Measurements from ENCODE around the gene PRDX3.
"Not testable (repeated sequence)": the region's sequence is repeated elsewhere in the genome, so short reads cannot be mapped to it uniquely, and the experiment has no call there.

The PRDX3 gene

DNA sequence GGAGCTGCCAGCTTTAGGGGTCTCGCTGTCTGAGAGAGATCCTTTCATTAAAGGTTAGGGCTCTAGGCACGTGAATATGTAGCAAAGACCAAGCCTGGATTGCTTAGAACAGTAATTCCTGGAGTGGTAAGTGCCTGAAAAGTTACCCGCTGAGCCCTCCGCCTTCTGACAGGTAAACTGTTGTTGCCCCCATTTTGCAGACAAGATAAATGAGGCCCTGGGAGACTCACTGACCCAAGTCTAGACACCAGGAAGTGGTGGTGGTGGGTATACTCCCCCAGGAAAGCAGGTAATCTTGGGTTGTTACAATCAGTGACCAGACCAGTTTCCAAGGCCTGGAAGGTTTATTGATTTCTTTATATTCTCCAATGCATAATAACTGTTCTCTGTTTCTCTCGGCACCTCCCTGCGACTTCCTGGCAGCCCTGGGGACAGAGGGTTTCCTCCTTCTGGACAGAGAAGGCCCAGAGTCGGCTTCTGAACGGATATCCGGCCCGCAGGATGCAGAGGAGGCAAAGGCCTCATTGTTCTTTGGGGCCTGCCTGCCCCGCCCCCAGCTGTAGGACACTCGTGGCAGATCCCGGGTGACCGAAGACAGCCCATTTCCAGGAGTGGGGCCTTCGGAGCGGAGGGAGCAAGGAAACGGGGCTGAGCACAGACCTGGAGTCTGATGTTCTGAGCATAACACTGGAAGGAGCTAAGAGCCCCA is 27.4 kb upstream of the PRDX3 start:
- peak; percentile 50 for DNase-seq

GRCh38 chr10:119203006-119203405 is 24.4 kb upstream of the PRDX3 start:
- DNase-seq: no peak

GRCh38 chr10:119201233-119201632 is 22.6 kb upstream of the PRDX3 start:
- no peak for DNase-seq

GRCh38 chr10:119199231-119199992 is 20.8 kb upstream of the PRDX3 start:
- DNase-seq: no peak

GRCh38 chr10:119198438-119198837 is 19.8 kb upstream of the PRDX3 start:
- peak; percentile 8 for DNase-seq

- DNase-seq: no peak
Measured at GRCh38 chr10:119197921-119198320, 19.3 kb upstream of the PRDX3 start.

GRCh38 chr10:119191881-119192280 is 13.3 kb upstream of the PRDX3 start:
- peak; percentile 6 for DNase-seq

DNA sequence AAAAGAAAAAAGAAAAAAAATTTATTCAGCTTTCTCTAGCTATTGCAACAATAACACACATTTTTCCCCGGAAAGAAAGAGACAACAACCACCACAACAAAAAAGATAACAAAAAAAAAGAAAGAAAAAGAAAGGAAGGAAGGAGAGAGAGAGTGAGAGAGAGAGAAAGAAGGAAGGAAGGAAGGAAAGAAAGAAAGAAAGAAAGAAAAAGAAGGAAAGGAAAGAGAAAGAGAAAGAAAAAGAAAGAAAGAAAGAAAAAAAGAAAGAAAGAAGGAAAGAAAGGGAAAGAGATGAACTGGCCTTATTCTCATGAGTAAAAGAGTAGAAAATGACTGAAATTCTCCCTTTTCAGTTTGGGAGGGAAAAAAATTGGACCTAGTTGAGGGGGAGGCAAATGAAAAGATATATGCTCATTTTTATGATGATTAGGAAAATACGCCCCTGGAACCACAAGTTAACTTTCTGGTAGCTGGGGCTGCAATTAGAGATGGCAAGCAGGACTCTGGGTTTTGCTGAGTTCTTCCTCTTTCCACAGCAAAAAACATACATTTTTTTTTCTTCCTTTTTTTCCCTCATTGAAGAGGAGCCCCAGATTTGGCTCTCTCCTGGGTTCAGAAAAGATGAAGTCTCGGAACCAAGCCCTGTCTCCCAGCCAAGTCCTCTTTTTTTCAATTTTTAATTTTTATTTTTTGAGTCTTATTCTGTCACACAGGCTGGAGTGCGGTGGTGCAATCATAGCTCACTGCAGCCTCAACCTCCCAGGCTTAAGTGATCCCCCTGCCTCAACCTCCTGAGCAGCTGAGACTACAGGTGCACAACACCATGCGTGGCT is 12.6 kb upstream of the PRDX3 start:
- no peak for DNase-seq

DNA sequence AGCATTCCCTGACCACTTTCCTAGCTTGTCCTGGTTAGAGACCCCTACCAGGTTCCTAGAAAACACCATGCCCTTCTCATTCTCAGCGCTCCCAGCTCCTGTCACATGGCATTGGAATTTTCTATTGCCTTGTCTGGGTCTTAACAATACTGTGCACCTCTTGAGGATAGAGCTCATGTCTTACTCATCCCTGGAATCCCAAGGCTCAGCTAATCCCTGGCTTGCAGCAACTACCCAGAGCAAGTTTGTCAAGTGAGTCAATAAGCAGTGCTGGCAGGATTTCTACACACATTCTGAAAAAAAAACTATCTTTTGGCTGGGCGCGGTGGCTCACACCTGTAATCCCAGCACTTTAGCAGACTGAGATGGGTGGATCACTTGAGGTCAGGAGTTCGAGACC is 11.7 kb upstream of the PRDX3 start:
- DNase-seq: no peak

GRCh38 chr10:119189811-119190282 is 11.2 kb upstream of the PRDX3 start:
- no peak for DNase-seq

DNA sequence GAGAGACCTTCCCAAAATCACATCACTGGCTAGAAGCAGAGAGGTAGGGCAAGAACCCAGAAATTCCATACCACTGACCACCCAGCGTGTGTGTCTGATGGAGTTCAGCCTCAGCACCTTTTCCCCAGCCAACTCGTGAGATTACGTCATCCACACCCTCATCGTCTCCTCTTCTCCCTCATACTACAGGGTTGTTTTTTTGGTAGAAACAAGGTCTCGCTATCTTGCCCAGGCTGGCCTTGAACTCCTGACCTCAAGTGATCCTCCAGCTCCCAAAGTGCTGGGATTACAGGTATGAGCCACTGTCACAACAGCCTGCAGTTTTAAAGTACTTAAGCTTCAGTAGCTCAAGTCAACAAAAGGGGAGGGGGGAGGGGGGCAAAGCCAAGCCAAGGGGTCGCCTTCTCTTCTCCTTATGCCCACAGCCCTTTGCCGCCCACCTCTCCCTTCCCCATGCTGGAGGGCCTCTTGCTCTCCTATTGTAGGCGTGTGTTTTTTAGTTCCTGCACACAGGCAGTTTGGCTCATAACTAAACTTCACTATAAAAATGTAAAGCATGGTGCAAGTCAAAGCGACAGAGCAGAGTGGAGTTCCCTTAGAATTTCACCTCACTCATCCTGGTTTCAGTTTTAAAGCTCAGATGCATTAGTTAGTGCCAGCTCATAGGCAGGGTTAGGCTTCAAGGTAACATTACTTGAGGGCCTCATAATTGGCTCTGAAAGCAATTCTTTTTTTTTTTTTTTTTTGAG is 5.2 kb upstream of the PRDX3 start:
- DNase-seq: no peak

GRCh38 chr10:119180850-119181400 is 2.3 kb upstream of the PRDX3 start:
- not testable (repeated sequence) for DNase-seq

- DNase-seq: peak; percentile 27
Measured at GRCh38 chr10:119177708-119178371, 772 bp downstream of the PRDX3 start.

DNA sequence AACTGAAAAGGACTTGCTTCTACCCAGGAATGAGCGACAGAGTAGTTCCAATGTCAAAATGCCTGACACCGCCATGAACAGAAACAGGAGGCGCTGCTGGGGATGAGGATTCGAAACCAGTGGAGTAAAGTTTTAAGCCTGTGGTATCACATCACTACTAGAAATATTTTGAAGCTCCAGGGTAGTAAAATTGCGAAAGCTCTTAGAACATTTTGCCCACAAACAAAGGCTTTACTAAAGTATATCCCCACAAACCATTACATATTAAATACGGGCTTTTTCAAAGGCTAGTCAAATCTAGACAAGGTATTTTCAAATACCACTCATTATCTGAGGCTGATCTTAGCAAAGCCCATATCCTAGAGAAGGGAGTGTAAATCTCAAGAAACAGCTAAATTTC is 2.4 kb downstream of the PRDX3 start:
- DNase-seq: no peak

DNA sequence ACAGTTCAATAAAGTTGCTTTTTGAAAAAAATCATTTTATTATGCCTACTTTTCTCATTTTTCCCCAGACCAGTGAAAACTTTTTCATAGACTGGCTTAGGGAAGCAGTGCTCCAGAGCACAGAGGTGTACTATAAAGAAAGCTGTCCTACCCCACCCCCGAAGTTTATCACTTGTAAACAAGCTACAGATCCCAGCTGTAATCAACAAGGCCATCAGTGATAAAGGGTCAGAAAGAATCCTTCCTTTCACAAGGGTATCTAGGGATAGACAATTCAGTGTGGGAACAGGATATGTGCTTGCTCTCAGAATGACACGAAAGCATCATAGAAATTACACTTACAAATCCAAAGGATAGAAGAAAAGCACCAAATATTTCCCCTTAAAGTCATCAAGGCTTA is 4.5 kb downstream of the PRDX3 start:
- DNase-seq: no peak

- no peak for DNase-seq
Measured at GRCh38 chr10:119167041-119167440, 11.6 kb downstream of the PRDX3 start.

- no peak for DNase-seq
Measured at GRCh38 chr10:119166564-119166963, 12.0 kb downstream of the PRDX3 start.

DNA sequence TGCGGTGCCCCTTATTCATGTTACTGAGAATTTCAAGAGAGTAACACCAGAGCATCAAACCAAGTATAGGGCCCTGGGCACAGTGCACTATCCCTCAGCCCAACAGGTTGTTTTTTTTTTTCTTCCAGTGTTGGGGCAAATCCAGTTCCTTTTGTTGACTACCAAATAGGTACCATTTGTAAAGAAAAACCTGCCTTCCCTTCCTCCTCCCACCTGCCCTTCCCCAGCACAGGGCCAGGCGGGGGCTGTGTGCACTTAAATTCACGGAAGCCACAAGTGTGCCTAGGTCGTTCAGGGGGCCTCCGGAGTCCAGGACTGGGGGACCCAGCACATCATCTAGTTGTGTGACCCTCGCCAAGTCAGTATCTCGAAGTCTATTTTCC is 12.5 kb downstream of the PRDX3 start:
- DNase-seq: no peak

GRCh38 chr10:119165171-119166117 is 13.2 kb downstream of the PRDX3 start, which contains the start of gene SFXN4:
TSS of gene SFXN4 (minus strand) at chr10:119165714. CDS start at chr10:119165647, 67 bp downstream.
- peak; percentile 76 for DNase-seq

DNA sequence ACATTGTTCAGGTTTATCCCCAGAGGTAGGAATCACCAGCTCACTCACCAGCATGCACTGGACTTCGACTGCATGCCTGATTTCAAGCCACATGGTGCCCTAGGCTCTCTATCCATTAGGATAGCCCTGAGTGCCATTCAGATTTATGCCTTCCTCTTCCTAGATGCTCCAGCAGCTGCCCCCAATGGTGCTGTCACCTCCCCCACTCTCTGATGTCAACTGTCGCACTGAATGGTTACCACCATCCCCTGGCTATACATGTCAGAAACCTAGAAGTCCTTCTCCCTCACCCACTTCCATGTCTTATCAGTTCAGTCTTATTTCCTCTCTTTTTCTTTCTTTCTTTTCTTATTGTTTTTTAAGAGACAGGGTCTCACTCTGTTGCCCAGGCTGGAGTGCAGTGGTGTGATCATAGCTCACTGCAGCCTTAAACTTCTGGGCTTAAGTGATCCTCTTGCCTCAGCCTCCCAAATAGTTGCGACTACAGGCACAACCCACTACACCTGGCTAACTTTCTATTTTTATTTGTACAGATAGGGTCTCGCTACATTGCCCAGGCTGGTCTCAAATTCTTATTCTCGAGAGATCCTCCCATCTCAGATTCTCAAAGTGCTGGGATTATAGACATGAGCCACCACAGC is 16.0 kb downstream of the PRDX3 start:
- DNase-seq: no peak

Measured in stimulated activated naive CD4-positive, alpha-beta T cell treated with Interleukin-2 at 50 U/mL for 16 hours (primary cell).